NK-92 treated with Interleukin-12 subunit alpha and Interleukin-12 subunit beta, amount 100 ng/mL, for 24 hours (cell line): ENCODE data around the gene NRL.
A peak's percentile ranks its signal among the peaks of the same experiment; 100 is the strongest.

ENCODE experiments used
- DNase-seq: peaks from one replicate; lab custom pipeline; 2025; lab: John Stamatoyannopoulos, UW

Gene NRL

DNA sequence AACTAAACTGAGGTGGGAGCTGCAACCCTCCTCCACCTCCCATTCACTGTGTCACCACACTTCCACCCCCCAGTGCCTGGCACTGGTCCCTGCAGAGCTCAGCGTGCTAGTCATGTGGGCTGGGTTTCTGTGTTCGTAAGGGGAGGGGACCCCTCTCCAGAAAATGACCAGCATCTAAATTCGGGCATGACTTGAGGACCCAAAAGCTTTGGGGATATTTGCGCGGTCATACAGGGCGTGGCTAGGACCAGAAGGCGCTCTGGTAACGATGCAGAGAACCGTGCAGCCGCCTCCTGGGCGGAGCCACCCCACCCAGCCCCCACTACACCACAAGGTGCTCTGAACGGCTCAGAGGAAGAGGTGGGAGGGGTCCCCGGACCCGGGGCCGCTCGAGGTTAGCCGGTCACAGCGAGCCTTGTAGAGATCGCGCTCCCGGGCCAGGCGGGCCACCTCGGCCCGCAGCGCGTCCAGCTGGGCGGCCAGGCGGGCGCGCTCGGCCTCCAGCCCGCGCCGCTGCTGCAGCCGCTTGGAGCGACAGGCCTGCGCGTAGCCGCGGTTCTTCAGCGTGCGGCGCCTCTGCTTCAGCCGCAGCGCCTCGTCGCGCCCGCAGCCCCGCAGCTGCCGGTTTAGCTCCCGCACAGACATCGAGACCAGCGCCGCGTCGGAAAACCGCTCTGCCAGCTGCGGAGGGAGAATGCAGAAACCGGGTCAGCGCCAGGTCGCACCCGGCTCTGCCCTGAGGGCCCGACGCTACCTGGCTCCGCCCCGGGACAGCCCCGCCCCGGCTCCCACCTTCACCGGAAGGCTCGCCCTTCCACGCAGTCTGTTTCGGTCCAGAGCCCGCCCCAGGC is 33.6 kb downstream of the NRL start:
- peak; percentile 52 for DNase-seq

- DNase-seq = no peak
Observed at GRCh38 chr14:24080142-24080530, 34.6 kb downstream of the NRL start.

DNA sequence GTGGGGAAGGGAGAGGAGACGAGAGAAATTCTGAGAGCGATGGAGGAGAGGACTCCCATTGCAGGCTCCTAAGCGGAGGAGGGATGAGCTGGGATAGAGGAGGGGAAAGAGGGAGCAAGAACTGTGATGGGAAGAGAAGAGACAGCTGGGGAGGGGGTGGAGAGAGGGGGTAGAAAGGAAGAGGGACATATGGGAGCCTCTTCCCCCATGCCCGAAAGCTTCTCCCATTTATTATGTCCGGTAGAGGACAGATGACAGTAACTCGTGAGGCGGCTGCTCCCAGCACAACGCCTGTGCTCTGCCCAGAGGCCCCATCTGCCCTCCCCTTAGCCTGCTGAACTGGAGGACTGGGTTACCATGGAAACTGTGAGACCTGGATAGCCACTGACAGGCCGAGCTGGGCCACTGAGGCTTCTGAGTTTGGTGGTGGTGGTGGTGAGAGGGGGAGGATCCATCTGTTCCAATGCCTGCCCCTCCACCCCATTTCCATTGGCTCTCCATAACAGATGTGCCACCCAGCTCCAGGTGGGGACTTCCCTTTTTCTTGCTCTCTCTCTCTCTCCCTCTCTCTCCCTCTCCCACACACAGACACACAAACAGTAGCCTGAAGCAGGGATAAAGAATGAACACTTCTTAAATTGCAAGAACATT is 35.1 kb downstream of the NRL start:
- no peak for DNase-seq

GRCh38 chr14:24078146-24078545 is 36.6 kb downstream of the NRL start:
- no peak for DNase-seq

GRCh38 chr14:24077086-24077485 is 37.7 kb downstream of the NRL start:
- DNase-seq = no peak

GRCh38 chr14:24076302-24076601 is 38.5 kb downstream of the NRL start:
- DNase-seq = no peak

GRCh38 chr14:24075485-24076301 is 39.1 kb downstream of the NRL start:
- no peak for DNase-seq

- DNase-seq = no peak
Observed at GRCh38 chr14:24074625-24075484, 39.9 kb downstream of the NRL start.

DNA sequence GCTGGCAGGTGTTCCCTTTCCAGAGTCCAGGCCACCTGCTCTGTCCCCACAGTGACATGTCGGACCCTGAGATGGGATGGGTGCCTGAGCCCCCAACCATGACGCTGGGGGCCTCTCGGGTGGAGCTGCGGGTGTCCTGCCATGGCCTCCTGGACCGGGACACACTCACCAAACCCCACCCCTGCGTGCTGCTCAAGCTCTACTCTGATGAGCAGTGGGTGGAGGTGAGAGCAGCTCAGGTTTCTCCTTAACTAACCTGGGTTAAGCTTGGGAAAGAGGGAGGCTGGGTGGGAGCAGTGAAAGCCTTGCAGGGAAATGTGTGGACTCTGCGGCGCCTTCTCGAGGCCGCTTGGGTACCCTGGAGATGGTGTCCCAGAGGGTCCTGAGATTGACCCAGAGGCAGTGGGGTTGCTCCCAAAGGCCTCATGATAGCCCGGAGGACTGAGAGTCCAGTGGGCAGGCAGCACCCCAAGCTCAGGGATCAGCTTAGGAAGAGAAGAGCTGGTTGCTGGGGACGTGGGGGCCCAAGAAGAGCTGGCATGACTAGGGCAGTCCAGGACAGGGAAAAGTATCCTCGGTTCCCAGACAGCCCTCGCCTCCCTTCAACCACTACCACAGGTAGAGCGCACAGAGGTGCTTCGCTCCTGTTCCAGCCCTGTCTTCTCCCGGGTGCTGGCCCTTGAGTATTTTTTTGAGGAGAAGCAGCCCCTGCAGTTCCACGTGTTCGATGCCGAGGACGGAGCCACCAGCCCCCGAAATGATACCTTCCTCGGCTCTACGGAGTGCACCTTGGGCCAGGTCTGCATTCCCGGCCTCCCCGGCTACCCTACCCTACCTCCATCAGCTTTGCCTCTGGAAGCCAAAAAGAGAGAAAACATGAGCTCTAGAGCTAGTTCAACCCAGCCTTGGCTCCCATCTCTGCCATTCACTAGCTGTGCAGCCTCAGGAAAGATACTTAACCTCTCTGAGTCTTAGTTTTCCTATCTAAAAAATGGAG is 41.6 kb downstream of the NRL start:
- DNase-seq = no peak

- no peak for DNase-seq
Observed at GRCh38 chr14:24072436-24072835, 42.3 kb downstream of the NRL start.

DNA sequence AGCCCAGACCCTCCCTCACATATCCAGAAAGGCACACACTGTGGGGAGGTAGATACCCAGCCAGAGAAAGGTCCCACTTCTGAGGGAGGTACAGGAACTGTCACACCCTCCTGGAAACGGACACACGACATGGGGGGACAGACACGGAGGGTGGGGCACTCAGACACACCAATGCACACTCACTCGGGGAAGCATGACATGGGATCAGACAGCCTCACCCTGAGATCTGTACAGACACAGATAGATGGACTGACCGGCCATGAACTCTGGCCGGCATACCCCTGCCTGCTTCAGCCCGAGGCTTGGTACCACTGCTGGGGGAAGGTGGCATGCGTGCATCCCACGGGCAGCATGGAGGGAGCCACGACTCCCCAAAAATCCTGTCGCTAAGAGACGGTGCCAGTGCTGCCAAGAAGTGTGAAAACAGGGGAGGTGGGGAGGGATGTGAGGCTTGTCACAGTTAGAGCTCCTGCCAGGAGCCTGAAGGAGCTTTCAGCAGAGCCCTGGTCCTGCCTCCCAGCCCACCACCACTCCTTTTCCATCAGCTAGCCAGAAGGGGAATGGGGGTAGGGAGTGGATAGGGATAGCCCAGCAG is 42.8 kb downstream of the NRL start:
- no peak for DNase-seq

DNA sequence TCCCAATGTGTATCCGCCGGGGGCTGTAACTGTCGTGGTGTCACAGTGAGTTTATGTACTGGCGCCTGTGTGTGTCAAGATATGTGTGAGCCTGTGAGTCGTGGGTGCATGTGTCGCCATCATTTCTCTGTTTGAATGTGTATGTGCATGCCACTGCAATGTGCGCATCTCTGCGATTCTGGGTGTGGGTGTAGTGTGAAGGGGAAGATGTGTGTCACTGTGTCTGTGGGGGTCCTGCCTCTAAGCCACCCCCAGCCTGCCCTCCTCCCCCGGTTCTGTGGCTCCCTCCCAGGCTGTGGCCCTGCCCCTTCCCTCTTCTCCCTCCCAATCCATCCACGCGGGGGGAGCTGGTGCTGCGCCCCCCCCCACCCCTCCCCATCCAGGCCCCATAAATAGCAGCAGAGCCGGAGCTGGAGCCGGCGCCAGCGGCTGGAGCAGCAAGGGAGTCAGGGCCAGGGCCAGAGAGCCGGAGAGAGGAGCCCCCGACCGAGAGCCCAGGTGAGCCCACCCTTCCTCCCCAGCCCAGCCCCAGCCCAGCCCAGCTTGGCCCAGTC is 43.5 kb downstream of the NRL start, which contains the start of gene CPNE6:
TSS of gene CPNE6 (plus strand) at position 419 of the 554 bp plus-strand sequence. CDS start 1,375 bp downstream, outside the sequence.
- DNase-seq = peak; percentile 29

DNA sequence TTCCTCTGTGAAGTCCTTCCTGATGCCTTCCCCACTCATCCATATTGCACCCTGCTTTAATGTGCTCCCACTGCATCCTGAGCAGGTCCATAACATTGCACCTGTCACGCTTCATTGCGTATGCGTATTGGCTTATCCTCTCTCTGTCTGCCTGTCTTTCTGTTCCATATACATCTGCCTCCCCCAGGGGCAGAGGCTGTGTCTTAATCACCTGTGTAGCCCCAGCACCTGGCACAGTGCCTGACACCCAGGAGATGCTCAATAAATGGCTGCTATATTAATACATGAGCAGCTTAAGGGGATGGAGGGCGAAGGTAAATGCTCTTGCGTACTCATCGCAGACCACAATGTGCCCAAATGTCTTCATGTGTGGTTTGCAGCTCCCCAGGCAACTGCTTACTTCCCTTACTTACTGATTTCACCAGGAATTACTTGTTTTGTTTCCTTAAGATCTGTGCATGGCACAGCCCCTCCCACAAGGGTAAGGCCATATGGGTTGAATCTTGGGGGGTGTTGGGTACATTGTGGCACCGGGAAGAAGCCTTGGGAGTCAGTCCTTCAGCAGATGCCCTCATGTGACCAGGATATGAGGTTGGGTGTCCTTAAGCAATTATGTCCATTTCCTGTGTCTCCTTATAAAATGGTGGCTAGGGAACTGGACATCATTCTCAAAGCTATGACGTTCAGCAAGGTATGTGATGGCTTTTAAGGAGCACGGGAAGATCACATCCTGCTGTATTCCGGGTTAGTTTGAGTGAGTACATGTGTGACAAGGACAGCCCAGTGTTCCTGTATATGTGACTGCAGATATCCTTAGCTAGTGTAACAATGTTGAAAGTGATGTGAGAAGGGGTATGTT is 44.2 kb downstream of the NRL start:
- DNase-seq = no peak

DNA sequence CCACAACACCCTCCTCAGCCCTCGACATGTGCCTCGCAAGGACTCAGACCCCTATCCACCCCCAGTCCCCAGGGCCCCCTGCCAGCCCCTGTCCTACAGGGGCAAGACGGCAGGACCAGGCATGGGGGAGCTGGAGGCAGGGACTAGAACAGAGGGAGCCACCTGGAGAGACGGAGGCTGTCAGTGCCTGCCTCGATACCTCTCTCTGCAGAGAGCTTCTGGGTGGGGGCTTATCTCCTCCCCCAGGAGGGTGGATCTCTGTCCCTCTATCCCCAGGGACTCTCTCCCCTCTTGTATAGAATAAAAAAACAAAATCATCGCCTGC is 45.4 kb downstream of the NRL start:
- no peak for DNase-seq

DNA sequence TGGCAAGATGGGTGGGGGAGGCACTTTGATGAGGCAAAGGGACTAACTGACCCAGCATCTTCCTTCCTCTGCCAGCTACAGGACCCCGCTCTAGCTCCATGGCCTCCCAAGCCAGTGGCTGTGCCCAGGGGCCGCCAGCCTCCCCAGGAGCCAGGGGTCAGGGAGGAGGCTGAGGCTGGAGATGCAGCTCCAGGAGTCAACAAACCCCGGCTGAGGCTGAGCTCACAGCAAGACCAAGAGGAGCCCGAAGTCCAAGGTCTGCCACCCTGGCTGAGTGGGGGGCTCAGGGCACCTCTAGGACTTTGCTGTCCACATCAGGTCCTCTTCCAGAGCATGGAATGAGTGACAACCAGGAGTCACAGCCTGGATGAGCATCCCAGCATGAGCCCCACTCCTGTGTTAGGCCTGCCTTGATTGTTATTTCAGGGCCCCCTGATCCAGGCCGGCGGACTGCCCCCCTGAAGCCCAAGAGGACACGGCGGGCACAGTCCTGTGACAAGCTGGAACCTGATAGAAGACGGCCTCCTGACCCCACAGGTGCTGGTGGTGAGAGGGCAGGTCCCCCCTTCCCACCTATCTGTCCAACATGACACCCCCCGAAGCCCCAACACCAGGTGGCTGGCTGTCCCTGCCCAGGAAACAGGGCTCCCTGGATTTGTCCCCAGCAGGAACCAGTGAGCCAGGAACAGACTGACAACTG is 45.9 kb downstream of the NRL start:
- DNase-seq = no peak

- no peak for DNase-seq
Observed at GRCh38 chr14:24067133-24068082, 47.3 kb downstream of the NRL start.

DNA sequence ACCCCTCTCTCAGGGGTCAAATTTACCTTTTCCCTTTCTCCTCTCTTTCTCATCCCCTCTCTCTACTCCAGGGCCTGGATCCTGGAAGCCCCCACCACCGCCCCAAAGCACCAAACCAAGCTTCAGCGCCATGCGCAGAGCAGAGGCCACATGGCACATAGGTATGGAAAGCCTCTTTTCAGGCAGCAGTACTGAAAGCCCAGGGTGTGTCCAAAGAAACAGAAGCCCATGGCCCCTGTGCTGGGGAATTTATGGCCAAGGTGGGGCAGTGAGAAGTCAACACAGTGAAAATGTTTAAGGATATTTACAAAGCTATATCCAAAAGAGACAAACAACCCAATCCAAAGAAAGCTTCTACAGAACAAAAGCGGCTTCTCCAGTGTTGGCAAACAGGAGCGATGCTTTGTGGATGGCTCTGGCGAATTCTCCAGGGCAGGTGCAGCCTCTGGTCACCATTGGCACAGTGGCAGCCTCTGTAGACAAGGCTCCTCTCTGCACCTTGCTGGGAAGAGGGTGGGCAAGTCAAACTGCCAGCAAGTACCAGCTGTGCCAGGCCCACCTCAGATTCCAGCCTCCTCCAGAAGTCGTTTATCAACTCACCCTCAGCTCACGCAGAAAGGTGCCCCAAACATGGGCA is 48.1 kb downstream of the NRL start:
- DNase-seq = no peak
